ENCODE data around the gene HIRIP3.

Gene HIRIP3

GRCh38 chr16:30025156-30025555 is 29.7 kb upstream of the HIRIP3 start:
- H4K20me1 ChIP-seq (ENCODE audit: control insufficient read depth, insufficient read depth, low read depth, low read length), result no peaks in the 10 kb centered on the region
- no peak overlapping the region for H3K27ac ChIP-seq (ENCODE audit: low read depth, low read length)
- peaks cover 12% of the 10 kb centered on the region for H3K4me1 ChIP-seq (ENCODE audit: control insufficient read depth, low read length)
- no peaks in the 10 kb centered on the region for H3F3A ChIP-seq (ENCODE audit: control insufficient read depth, insufficient read depth)
- H3K27me3 ChIP-seq (ENCODE audit: control insufficient read depth, low read length), result peaks cover 43% of the 10 kb centered on the region
- no peaks in the 10 kb centered on the region for H3K9me2 ChIP-seq (replicated peaks; ENCODE audit: control insufficient read depth, low read length)
- H3K36me3 ChIP-seq (ENCODE audit: control insufficient read depth, low read length), result no peaks in the 10 kb centered on the region
- H3K4me2 ChIP-seq (ENCODE audit: low read length), result no peak overlapping the region
- H3K4me3 ChIP-seq (ENCODE audit: low read length), result no peak overlapping the region
- H3K79me2 ChIP-seq (ENCODE audit: control insufficient read depth, low read length), result no peaks in the 10 kb centered on the region
- TF ChIP-seq CTCF (IDR thresholded peaks at IDR 0.05; ENCODE audit: low read depth, low read length, poor library complexity, severe bottlenecking) (no peak), EZH2phosphoT487 (IDR thresholded peaks at IDR 0.05; ENCODE audit: borderline replicate concordance, low read length) (no peak)
- no peaks in the 10 kb centered on the region for H3K9me3 ChIP-seq (ENCODE audit: control insufficient read depth, insufficient read depth, low read length)

- no peak overlapping the region for H3K27ac ChIP-seq (ENCODE audit: low read depth, low read length)
- H3K4me3 ChIP-seq (ENCODE audit: low read length), result no peak overlapping the region
- H3F3A ChIP-seq (ENCODE audit: control insufficient read depth, insufficient read depth), result no peaks in the 10 kb centered on the region
- no peaks in the 10 kb centered on the region for H4K20me1 ChIP-seq (ENCODE audit: control insufficient read depth, insufficient read depth, low read depth, low read length)
- no peaks in the 10 kb centered on the region for H3K79me2 ChIP-seq (ENCODE audit: control insufficient read depth, low read length)
- no peaks in the 10 kb centered on the region for H3K9me2 ChIP-seq (replicated peaks; ENCODE audit: control insufficient read depth, low read length)
- no peak overlapping the region for H3K4me2 ChIP-seq (ENCODE audit: low read length)
- TF ChIP-seq CTCF (IDR thresholded peaks at IDR 0.05; ENCODE audit: low read depth, low read length, poor library complexity, severe bottlenecking), result no peak
- no peak for TF ChIP-seq EZH2phosphoT487 (IDR thresholded peaks at IDR 0.05; ENCODE audit: borderline replicate concordance, low read length)
- peaks cover 39% of the 10 kb centered on the region for H3K27me3 ChIP-seq (ENCODE audit: control insufficient read depth, low read length)
- H3K9me3 ChIP-seq (ENCODE audit: control insufficient read depth, insufficient read depth, low read length), result no peaks in the 10 kb centered on the region
- no peaks in the 10 kb centered on the region for H3K36me3 ChIP-seq (ENCODE audit: control insufficient read depth, low read length)
- peaks cover 12% of the 10 kb centered on the region for H3K4me1 ChIP-seq (ENCODE audit: control insufficient read depth, low read length)
These were observed 29.0 kb upstream of the HIRIP3 start for GRCh38 chr16:30024451-30024850.

- H3K4me1 ChIP-seq (ENCODE audit: control insufficient read depth, low read length), result peaks cover 12% of the 10 kb centered on the region
- H3F3A ChIP-seq (ENCODE audit: control insufficient read depth, insufficient read depth), result no peaks in the 10 kb centered on the region
- H3K4me3 ChIP-seq (ENCODE audit: low read length), result no peak overlapping the region
- H3K27me3 ChIP-seq (ENCODE audit: control insufficient read depth, low read length), result peaks cover 35% of the 10 kb centered on the region
- no peak for TF ChIP-seq CTCF (IDR thresholded peaks at IDR 0.05; ENCODE audit: low read depth, low read length, poor library complexity, severe bottlenecking)
- no peak for TF ChIP-seq EZH2phosphoT487 (IDR thresholded peaks at IDR 0.05; ENCODE audit: borderline replicate concordance, low read length)
- H3K9me3 ChIP-seq (ENCODE audit: control insufficient read depth, insufficient read depth, low read length), result no peaks in the 10 kb centered on the region
- no peak overlapping the region for H3K4me2 ChIP-seq (ENCODE audit: low read length)
- H3K36me3 ChIP-seq (ENCODE audit: control insufficient read depth, low read length), result no peaks in the 10 kb centered on the region
- no peaks in the 10 kb centered on the region for H3K9me2 ChIP-seq (replicated peaks; ENCODE audit: control insufficient read depth, low read length)
- no peaks in the 10 kb centered on the region for H3K79me2 ChIP-seq (ENCODE audit: control insufficient read depth, low read length)
- no peaks in the 10 kb centered on the region for H4K20me1 ChIP-seq (ENCODE audit: control insufficient read depth, insufficient read depth, low read depth, low read length)
- H3K27ac ChIP-seq (ENCODE audit: low read depth, low read length), result no peak overlapping the region
These were observed 28.2 kb upstream of the HIRIP3 start for GRCh38 chr16:30023586-30023985.

GRCh38 chr16:30022887-30023286 is 27.5 kb upstream of the HIRIP3 start, which contains the start of gene C16orf92:
C16orf92 (plus strand) TSS chr16:30023198; CDS start chr16:30023341, 143 bp downstream.
- H3K4me3 ChIP-seq (ENCODE audit: low read length), result no peak within 1 kb of the TSS
- H3K27ac ChIP-seq (ENCODE audit: low read depth, low read length), result no peak within 1 kb of the TSS
- H3K9me3 ChIP-seq (ENCODE audit: control insufficient read depth, insufficient read depth, low read length), result no peaks in the 10 kb centered on the region
- no peaks in the 10 kb centered on the region for H3K79me2 ChIP-seq (ENCODE audit: control insufficient read depth, low read length)
- no peak within 1 kb of the TSS for H3K4me2 ChIP-seq (ENCODE audit: low read length)
- H4K20me1 ChIP-seq (ENCODE audit: control insufficient read depth, insufficient read depth, low read depth, low read length), result no peaks in the 10 kb centered on the region
- peaks cover 31% of the 10 kb centered on the region for H3K27me3 ChIP-seq (ENCODE audit: control insufficient read depth, low read length)
- H3K4me1 ChIP-seq (ENCODE audit: control insufficient read depth, low read length), result peaks cover 12% of the 10 kb centered on the region
- no peaks in the 10 kb centered on the region for H3F3A ChIP-seq (ENCODE audit: control insufficient read depth, insufficient read depth)
- TF ChIP-seq CTCF (IDR thresholded peaks at IDR 0.05; ENCODE audit: low read depth, low read length, poor library complexity, severe bottlenecking) (no peak), EZH2phosphoT487 (IDR thresholded peaks at IDR 0.05; ENCODE audit: borderline replicate concordance, low read length) (no peak)
- H3K9me2 ChIP-seq (replicated peaks; ENCODE audit: control insufficient read depth, low read length), result no peaks in the 10 kb centered on the region
- no peaks in the 10 kb centered on the region for H3K36me3 ChIP-seq (ENCODE audit: control insufficient read depth, low read length)

Data from DOHH2 (cell line).